Thyroid gland (tissue), 4 donors: Measurements from ENCODE around the gene FAM13B. TPM values are rescaled to one million over a fixed set of nuclear protein-coding genes. Genes with fewer than 3 reads are reported as not detected.

Source experiments
- DNase-seq, 2 donors: peaks; one replicate each; pipeline ENCODE4 v3.0.0-alpha.2; 2019
- H3K27ac ChIP-seq, 3 donors: fragments of 200-600 bp; sonication (generic); 1 replicate in 2 of 3; 2 replicates in 1 of 3; pipeline ENCODE4 v1.5.1; 2016 to 2019; ENCODE audit warnings: mild to moderate bottlenecking in 1 of 3, moderate library complexity in 1 of 3
- H3K27me3 ChIP-seq: fragments of 200-600 bp; sonication (generic); one replicate; pipeline ENCODE4 v1.5.1; 2019
- H3K36me3 ChIP-seq, 2 donors: fragments of 200-600 bp; sonication (generic); one replicate each; pipeline ENCODE4 v1.5.1; 2016 to 2019
- H3K4me1 ChIP-seq, 2 donors: fragments of 200-600 bp; sonication (generic); one replicate each; pipeline ENCODE4 v1.5.1; 2017 to 2019
- H3K4me3 ChIP-seq, 3 donors: fragments of 200-600 bp; sonication (generic); replicated peaks in 1 of 3; 1 replicate in 2 of 3; 2 replicates in 1 of 3; pipeline ENCODE4 v1.5.1; 2016; ENCODE audit warnings: mild to moderate bottlenecking in 1 of 3
- H3K9me3 ChIP-seq: fragments of 200-600 bp; sonication (generic); one replicate; pipeline ENCODE4 v1.5.1; 2017
- POLR2A ChIP-seq, 2 donors: fragments of 450-650 bp; IDR thresholded peaks; one replicate each; pipeline ENCODE4 v1.6.1; 2017; ENCODE audit warnings: antibody characterized with exemption in 2 of 2, mild to moderate bottlenecking in 2 of 2, moderate library complexity in 1 of 2
- WGBS, 2 donors: methylation state at CpG; one replicate each; pipeline ENCODE4 v1.1.5; 2017; 5-methylcytosine and 5-hydroxymethylcytosine counted together
- intact Hi-C: fragments of 100-400 bp; cut with DNase I; formaldehyde crosslinking; loops from one replicate; pipeline ENCODE4 v1.15.1; 2023
- total RNA-seq, 4 donors: library from RNA; depleted of rRNA; stranded (reverse); fragments of >200 nt; gene quantifications; one replicate each; pipeline ENCODE4 v1.2.3, GENCODE V29; 2016
- TF ChIP-seq, protein P1 (sequence below), 6 experiments: fragments of 200-600 bp in 3 of 6; fragments of 450-650 bp in 3 of 6; sonication (generic) in 3 of 6; IDR thresholded peaks; one replicate each; pipeline ENCODE4 v1.5.1; 2016 to 2019; ENCODE audit warnings: antibody characterized with exemption in 6 of 6, mild to moderate bottlenecking in 2 of 6, inconsistent platforms in 1 of 6, moderate library complexity in 1 of 6

FAM13B gene
- total RNA-seq, 4 donors from 2014 or later: 40.1 to 72.0 (median 49.5) TPM

DNA sequence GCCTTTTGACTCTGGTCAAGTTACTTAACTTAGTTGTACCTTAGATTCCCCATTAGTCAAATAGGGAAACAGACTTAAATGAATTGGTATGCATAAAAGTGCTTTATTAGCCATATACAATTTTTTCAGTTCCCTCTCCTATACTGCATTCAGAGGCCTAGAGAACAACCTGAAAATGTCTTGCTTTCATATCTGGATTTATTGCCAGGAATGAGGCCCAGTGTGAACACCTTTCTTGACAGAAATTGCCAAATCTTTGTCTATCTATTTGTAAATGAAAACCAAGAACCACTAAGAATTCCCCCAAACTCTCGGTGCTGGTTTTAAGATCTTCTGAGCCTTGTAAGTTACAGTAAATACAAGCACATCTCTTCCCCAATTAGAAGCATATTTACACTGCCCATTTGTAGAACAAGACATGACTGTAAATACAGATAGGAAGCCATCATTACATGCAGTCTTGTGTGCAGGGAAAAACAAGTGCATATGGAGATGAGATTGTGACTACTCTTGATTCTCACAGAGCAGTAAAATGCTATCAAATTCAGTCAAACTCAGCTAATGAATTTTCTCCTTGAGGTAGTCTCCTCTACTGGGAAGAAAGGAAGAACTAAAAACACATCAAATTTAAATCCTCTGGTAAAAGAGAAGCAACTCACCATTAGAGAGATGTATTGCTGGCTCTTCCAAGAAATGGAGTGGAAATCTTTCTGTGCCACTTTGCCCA, 5.2 kb upstream of the FAM13B start:
- H3K4me3 ChIP-seq: no peak overlapping the region
- H3K27me3 ChIP-seq: no peaks in the 10 kb centered on the region
- H3K27ac ChIP-seq: no peak overlapping the region
- H3K9me3 ChIP-seq: no peaks in the 10 kb centered on the region
- no peak for DNase-seq
- H3K4me1 ChIP-seq: peaks cover 8 to 16% of the 10 kb centered on the region in 2 donors
- no peaks in the 10 kb centered on the region for H3K36me3 ChIP-seq
- WGBS, 2 donors: 86 to 95% methylated on average over 1 of the region's 1 CpG
- no peak for TF ChIP-seq POLR2A (IDR thresholded peaks at IDR 0.05)
- TF ChIP-seq, protein P1, sequence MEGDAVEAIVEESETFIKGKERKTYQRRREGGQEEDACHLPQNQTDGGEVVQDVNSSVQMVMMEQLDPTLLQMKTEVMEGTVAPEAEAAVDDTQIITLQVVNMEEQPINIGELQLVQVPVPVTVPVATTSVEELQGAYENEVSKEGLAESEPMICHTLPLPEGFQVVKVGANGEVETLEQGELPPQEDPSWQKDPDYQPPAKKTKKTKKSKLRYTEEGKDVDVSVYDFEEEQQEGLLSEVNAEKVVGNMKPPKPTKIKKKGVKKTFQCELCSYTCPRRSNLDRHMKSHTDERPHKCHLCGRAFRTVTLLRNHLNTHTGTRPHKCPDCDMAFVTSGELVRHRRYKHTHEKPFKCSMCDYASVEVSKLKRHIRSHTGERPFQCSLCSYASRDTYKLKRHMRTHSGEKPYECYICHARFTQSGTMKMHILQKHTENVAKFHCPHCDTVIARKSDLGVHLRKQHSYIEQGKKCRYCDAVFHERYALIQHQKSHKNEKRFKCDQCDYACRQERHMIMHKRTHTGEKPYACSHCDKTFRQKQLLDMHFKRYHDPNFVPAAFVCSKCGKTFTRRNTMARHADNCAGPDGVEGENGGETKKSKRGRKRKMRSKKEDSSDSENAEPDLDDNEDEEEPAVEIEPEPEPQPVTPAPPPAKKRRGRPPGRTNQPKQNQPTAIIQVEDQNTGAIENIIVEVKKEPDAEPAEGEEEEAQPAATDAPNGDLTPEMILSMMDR (IDR thresholded peaks at IDR 0.05): no peak
- intact Hi-C loops: no loop called here

DNA sequence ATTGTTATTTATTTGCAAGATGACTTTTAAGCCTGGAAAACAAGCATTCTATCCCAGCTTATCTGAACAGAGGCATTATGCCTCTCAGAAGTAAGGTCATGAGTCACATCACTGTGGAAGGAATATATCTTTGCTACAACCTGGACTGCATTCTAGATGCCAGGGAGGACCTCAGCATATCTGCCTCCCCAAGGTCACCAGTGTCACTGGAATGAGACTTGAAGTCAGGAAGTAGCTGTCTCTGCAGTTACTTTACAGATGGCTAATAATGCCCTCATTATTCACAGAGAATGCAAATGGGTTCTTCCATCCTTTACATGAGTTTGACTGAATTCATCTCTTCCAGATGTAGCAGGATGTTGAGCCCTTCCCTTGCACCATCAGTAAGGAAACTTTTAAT, 4.4 kb upstream of the FAM13B start:
- no peak for DNase-seq
- intact Hi-C loops: no loop called here
- Histone ChIP-seq H3K4me1 (peaks cover 8 to 16% of the 10 kb centered on the region in 2 donors), H3K9me3 (no peaks in the 10 kb centered on the region), H3K36me3 (no peaks in the 10 kb centered on the region), H3K4me3 (no peak overlapping the region), H3K27me3 (no peaks in the 10 kb centered on the region), H3K27ac (no peak overlapping the region)
- TF ChIP-seq, protein P1 (IDR thresholded peaks at IDR 0.05): no peak
- no peak for TF ChIP-seq POLR2A (IDR thresholded peaks at IDR 0.05)

DNA sequence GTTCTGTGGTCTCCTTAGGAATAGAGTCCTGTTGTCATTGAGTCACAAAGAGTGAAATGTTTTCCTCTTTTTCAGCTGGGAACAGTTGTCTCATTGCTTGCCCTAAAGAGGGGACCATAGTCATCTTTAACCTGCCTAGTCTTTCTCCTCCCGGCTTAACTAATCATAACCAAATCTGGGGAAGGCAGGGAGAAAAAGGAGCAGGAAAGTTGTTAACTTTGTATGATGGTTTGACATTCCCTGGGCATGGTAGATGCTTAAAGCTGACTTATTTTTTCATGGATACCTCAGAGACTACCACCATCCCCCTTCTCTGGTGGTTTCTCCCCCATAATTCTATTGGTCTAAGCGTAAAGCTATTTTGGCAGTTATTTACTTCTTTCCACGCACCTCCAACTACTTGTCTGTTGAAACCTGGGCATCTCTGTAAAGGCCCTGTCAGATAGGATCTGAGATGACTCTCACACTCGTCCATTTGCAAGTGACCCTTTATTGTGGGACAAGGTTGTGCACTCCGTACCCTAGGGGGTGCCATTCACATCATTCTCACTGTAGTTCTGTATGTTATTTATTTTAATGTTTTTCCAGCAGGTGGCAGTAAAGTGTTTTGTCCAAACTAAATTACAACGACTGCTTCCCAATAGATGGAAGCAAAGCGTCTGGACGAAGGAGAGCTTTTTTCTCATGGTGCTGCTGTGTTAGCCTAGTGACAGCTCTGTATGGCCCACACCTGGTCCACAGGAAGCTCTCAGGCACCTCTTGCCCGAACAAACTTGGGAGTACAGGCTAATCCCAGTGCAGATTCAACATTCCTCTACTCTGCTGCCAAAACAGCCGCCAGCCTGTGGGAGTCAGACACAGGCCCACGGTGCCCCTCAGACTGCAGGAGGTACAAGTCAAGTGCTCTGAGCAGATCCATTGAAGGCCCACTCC, 3.0 kb upstream of the FAM13B start:
- DNase-seq: peak; percentile 47 to 58
- H3K9me3 ChIP-seq: no peaks in the 10 kb centered on the region
- TF ChIP-seq, protein P1 (IDR thresholded peaks at IDR 0.05): peak; percentile 54 to 91 (median 72)
- no peak for TF ChIP-seq POLR2A (IDR thresholded peaks at IDR 0.05)
- no peaks in the 10 kb centered on the region for H3K36me3 ChIP-seq
- H3K4me1 ChIP-seq: peaks cover 18 to 26% of the 10 kb centered on the region in 2 donors
- no peak overlapping the region for H3K4me3 ChIP-seq
- H3K27me3 ChIP-seq: no peaks in the 10 kb centered on the region
- H3K27ac ChIP-seq: peak overlapping the region in 2 of 3 donors; percentile 28 to 55
- 29 to 32% methylated on average over 11 of the region's 11 CpGs for WGBS, 2 donors
- intact Hi-C loops: no loop called here

GRCh38 chr5:138033907-138034306, 1.0 kb upstream of the FAM13B start:
- Histone ChIP-seq H3K36me3 (no peaks in the 10 kb centered on the region), H3K4me3 (no peak overlapping the region), H3K27ac (peak overlapping the region in 2 of 3 donors; percentile 98 to 100), H3K9me3 (no peaks in the 10 kb centered on the region), H3K4me1 (peaks cover 22 to 43% of the 10 kb centered on the region in 2 donors), H3K27me3 (no peaks in the 10 kb centered on the region)
- WGBS, 2 donors: 60 to 65% methylated on average over 2 of the region's 2 CpGs
- intact Hi-C loops: loop anchor here (5.0 kb wide), 1 partner anchor 282 kb away; the partner anchor contains the start of gene HNRNPA0
- DNase-seq: no peak
- TF ChIP-seq, protein P1 (IDR thresholded peaks at IDR 0.05): no peak
- TF ChIP-seq POLR2A (IDR thresholded peaks at IDR 0.05): no peak
